Left lung (tissue), 10 donors: ENCODE results near the gene TNS3. TPM values are rescaled to one million over a fixed set of nuclear protein-coding genes. Genes with fewer than 3 reads are reported as not detected.

ENCODE experiments used
- ATAC-seq: fragments of 200-7000 bp; cut with Tn5 transposase; one replicate; pipeline ENCODE4 v1.9.1; 2020; ENCODE audit warnings: moderate library complexity
- DNase-seq, 4 donors: peaks; one replicate each; pipeline ENCODE4 v3.0.0-alpha.2; 2013 to 2020
- H3K27ac ChIP-seq, 2 donors: fragments of 200-600 bp; sonication (generic) in 1 of 2; one replicate each; pipeline versions ENCODE4 v1.5.0 to v1.8.0; 2020 to 2021
- H3K27me3 ChIP-seq, 2 donors: fragments of 200-600 bp; sonication (generic) in 1 of 2; one replicate each; pipeline versions ENCODE4 v1.5.0 to v1.8.0; 2020 to 2021
- H3K36me3 ChIP-seq, 2 donors: fragments of 200-600 bp; sonication (generic) in 1 of 2; one replicate each; pipeline versions ENCODE4 v1.5.0 to v1.8.0; 2020 to 2021
- H3K4me1 ChIP-seq, 2 donors: fragments of 200-600 bp; one replicate each; pipeline ENCODE4 v1.8.0; 2021
- H3K4me3 ChIP-seq, 2 donors: fragments of 200-600 bp; sonication (generic) in 1 of 2; one replicate each; pipeline versions ENCODE4 v1.5.0 to v1.8.0; 2020 to 2021; ENCODE audit warnings: mild to moderate bottlenecking in 1 of 2
- H3K9me3 ChIP-seq, 2 donors: fragments of 200-600 bp; sonication (generic) in 1 of 2; one replicate each; pipeline versions ENCODE4 v1.5.0 to v1.8.0; 2020 to 2021
- intact Hi-C, 2 donors: fragments of 100-400 bp; cut with DNase I; formaldehyde crosslinking; loops; one replicate each; pipeline versions ENCODE4 v1.11.2 to v1.14.2; 2022
- polyA plus RNA-seq, 6 donors: library from polyadenylated mRNA; unstranded; fragments of 120-200 nt; gene quantifications; one replicate each; pipeline ENCODE4 v1.2.1, GENCODE V29; 2013; ENCODE audit not compliant: insufficient read length in 6 of 6
- total RNA-seq, 2 donors: library from RNA; stranded (reverse); fragmentation: NEBNext Ultra II Directional; extraction: Animal tissue kit (Norgen Biotek cat#: 25700); gene quantifications; one replicate each; pipeline ENCODE4 v1.2.1, GENCODE V29; 2021
- TF ChIP-seq, protein P1 (sequence below), 2 donors: fragments of 200-600 bp; sonication (generic) in 1 of 2; IDR thresholded peaks; one replicate each; pipeline versions ENCODE4 v1.5.0 to v1.8.0; 2021; ENCODE audit warnings: antibody characterized with exemption in 2 of 2
- donor health status: DM: no; HTN: yes; CAD: no.
- donor health status: DM: no; HTN: no; CAD: no.

Gene TNS3
- total and polyA plus RNA-seq, 8 donors: 86.3 to 151 (median 97.8) TPM

DNA sequence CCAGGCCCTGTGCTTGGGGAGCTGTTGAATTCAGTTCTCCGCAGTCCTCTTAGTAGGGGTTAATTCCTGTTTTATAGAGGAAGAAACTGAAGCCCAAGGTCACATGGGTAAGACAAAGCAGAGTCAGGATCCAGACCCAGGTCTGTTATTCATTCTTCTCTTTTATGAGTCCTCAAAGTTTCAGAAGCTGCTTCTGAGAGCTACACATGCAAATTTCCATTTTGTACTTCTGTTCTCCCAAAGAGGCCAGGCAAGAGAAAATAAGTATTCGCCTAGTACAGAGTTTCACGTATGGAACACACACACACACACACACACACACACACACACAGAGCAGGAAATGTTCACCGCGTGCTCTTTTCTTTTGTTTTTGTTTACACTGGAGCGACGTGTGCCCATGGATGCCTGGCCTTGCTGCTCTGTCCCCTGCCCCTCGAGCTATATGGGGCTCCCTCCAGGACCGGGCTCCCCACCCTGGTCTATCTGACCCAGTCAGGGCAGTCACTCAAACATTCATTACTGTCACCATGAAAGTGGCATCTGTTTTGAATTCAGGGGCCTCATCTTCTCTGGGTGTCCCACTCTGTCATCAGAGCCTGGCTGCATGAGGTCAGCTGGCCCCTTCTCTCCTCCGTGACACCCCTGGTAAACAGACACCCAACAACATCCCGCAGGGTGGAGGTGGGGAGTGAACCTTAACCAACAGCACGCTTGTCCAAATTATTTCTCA is 84.4 kb downstream of the TNS3 start:
- no peaks in the 10 kb centered on the region for H3K9me3 ChIP-seq
- H3K27ac ChIP-seq: peak overlapping the region; percentile 26 to 71
- DNase-seq (no peak), ATAC-seq (peak; percentile 35)
- H3K27me3 ChIP-seq: no peaks in the 10 kb centered on the region
- TF ChIP-seq, protein P1, sequence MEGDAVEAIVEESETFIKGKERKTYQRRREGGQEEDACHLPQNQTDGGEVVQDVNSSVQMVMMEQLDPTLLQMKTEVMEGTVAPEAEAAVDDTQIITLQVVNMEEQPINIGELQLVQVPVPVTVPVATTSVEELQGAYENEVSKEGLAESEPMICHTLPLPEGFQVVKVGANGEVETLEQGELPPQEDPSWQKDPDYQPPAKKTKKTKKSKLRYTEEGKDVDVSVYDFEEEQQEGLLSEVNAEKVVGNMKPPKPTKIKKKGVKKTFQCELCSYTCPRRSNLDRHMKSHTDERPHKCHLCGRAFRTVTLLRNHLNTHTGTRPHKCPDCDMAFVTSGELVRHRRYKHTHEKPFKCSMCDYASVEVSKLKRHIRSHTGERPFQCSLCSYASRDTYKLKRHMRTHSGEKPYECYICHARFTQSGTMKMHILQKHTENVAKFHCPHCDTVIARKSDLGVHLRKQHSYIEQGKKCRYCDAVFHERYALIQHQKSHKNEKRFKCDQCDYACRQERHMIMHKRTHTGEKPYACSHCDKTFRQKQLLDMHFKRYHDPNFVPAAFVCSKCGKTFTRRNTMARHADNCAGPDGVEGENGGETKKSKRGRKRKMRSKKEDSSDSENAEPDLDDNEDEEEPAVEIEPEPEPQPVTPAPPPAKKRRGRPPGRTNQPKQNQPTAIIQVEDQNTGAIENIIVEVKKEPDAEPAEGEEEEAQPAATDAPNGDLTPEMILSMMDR (IDR thresholded peaks at IDR 0.05): no peak
- intact Hi-C loops: no loop called here
- H3K36me3 ChIP-seq: no peaks in the 10 kb centered on the region
- H3K4me1 ChIP-seq: peaks cover 23 to 78% of the 10 kb centered on the region in 2 donors
- H3K4me3 ChIP-seq: no peak overlapping the region

DNA sequence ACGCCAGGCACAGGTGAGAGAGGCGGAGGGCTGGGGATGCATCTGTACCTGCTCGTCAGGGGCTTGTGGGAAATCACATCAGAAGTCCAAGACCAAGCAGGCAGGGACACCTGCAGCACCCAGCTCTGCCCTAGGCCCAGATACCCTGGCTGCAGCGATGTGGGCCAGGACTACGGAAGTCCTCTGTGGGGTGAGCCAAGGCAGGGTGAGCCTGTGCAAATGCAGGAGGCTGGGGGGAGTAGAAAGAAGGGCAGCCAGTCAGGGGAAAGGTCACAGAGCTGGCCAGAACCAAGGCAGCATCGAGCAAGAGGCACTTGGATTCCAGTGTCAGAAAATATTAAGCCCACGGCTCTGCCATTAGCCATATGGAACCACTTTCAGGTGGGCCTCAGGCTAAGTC is 85.2 kb downstream of the TNS3 start:
- H3K4me1 ChIP-seq: peaks cover 18 to 80% of the 10 kb centered on the region in 2 donors
- peak overlapping the region in 1 of 2 donors; percentile 28 for H3K27ac ChIP-seq
- intact Hi-C loops: no loop called here
- TF ChIP-seq, protein P1 (IDR thresholded peaks at IDR 0.05): no peak
- H3K4me3 ChIP-seq: no peak overlapping the region
- no peaks in the 10 kb centered on the region for H3K27me3 ChIP-seq
- no peaks in the 10 kb centered on the region for H3K9me3 ChIP-seq
- no peaks in the 10 kb centered on the region for H3K36me3 ChIP-seq
- DNase-seq (no peak), ATAC-seq (no peak)

DNA sequence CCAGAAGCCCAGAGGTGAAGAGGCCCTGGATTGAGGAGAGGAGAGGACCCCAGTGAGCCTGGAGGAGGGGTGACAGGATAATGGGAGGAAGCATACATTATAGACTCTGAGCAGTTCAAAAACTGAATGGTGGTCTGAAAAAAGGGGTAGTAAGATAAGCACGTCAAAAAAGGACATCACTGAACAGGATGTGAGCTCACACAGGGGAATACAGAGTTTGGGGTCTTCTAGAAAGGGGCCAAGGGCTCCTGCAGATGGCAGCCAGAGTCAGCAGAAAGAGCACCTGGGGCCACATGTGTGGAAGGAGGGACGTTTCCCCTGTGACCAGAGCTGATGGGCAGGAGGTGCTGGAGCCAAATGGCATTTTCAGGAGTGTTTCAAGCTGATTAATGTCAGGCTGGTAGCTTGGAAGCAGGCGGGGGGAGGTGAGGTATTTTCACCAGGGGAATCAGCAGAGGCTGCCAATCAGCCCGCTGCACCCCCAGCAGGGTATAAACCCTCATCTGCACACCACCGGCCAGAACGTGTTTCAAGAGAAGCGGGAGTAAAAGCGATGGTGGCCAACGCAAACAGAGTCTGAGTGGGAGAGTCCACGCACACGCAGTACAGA is 85.8 kb downstream of the TNS3 start:
- Histone ChIP-seq H3K4me1 (peaks cover 15 to 76% of the 10 kb centered on the region in 2 donors), H3K27ac (peak overlapping the region in 1 of 2 donors; percentile 71), H3K27me3 (no peaks in the 10 kb centered on the region), H3K4me3 (no peak overlapping the region), H3K36me3 (no peaks in the 10 kb centered on the region), H3K9me3 (no peaks in the 10 kb centered on the region)
- TF ChIP-seq, protein P1 (IDR thresholded peaks at IDR 0.05): no peak
- no peak for DNase-seq
- intact Hi-C loops: no loop called here
- no peak for ATAC-seq

DNA sequence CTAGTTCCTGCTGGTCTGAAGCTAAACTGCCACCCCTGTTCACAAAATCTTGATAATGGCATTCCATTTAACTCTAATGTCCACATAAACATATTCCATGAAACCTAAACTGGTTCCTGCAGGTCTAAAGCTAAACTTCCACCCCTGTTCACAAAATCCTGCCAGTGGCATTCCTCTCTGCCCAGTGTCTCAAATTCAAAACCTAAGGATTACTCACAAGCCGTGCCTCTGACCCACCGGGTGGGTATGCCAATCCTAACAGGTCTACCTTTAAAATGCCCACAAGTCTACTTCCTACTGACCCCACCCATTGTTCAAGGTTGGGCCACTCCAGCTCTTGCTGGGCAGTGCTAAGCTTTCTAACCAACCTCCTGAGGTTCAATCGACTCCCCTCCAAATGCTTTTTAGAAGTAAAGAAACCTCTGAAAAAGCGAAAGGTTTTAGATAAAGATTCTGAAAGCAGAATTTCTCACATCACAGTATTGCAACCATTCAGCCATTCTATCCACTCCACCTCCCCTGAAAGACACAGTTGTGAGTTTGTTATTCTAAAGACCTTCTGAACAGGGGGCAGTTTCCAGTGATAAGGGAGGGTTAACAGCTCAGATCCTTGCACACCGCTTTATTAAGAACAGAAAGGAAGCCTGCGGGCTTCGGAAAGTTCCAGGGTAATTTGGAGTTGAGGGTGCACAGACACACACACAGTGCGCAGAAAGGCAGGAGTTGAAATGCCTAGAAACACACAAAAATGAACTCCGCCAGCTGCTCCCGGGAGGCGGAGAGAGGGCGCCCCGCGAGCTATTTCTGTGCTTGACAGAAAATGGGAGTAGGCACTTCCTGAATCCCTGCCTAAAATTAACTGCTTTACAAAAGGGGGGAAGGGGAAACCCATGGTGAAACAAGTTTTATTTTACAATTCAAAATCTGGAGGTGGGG is 87.7 kb downstream of the TNS3 start:
- H3K9me3 ChIP-seq: no peaks in the 10 kb centered on the region
- peak overlapping the region in 1 of 2 donors; percentile 10 for H3K4me3 ChIP-seq
- H3K27ac ChIP-seq: peak overlapping the region; percentile 56 to 71
- TF ChIP-seq, protein P1 (IDR thresholded peaks at IDR 0.05): no peak
- H3K4me1 ChIP-seq: peaks cover 15 to 72% of the 10 kb centered on the region in 2 donors
- intact Hi-C loops: no loop called here
- peak in 2 of 4 donors; percentile 45 to 84 for DNase-seq
- peak; percentile 38 for ATAC-seq
- H3K27me3 ChIP-seq: no peaks in the 10 kb centered on the region
- no peaks in the 10 kb centered on the region for H3K36me3 ChIP-seq
